Glutamatergic neuron (in vitro differentiated cells): ENCODE results near the gene THYN1. TPM values are rescaled to one million over a fixed set of nuclear protein-coding genes. Genes with fewer than 3 reads are reported as not detected.

ENCODE experiments used
- DNase-seq: peaks from one replicate; pipeline ENCODE4 v3.0.0; 2022
- H3K27ac Mint-ChIP-seq: one replicate; pipeline ENCODE4 v1.8.0; 2020; ENCODE audit warnings: mild to moderate bottlenecking, mixed read lengths, inconsistent platforms; ENCODE audit not compliant: unreplicated experiment
- H3K27me3 Mint-ChIP-seq: one replicate; pipeline ENCODE4 v1.8.0; 2020; ENCODE audit warnings: mild to moderate bottlenecking, moderate library complexity, mixed read lengths, inconsistent platforms; ENCODE audit not compliant: unreplicated experiment
- H3K36me3 Mint-ChIP-seq: one replicate; pipeline ENCODE4 v1.8.0; 2020; ENCODE audit warnings: mild to moderate bottlenecking, mixed read lengths, inconsistent platforms; ENCODE audit not compliant: unreplicated experiment
- H3K4me1 Mint-ChIP-seq: one replicate; pipeline ENCODE4 v1.8.0; 2020; ENCODE audit warnings: mild to moderate bottlenecking, low read depth, mixed read lengths, inconsistent platforms; ENCODE audit not compliant: unreplicated experiment
- H3K4me3 Mint-ChIP-seq: one replicate; pipeline ENCODE4 v1.8.0; 2020; ENCODE audit warnings: mild to moderate bottlenecking, mixed read lengths, inconsistent platforms; ENCODE audit not compliant: unreplicated experiment
- H3K9me3 Mint-ChIP-seq: one replicate; pipeline ENCODE4 v1.8.0; 2020; ENCODE audit warnings: mild to moderate bottlenecking, moderate library complexity, mixed read lengths, inconsistent platforms; ENCODE audit not compliant: unreplicated experiment
- total RNA-seq: library from RNA; stranded (reverse); fragmentation: NEBNext Ultra II Directional; extraction: Animal tissue kit (Norgen Biotek cat#: 25700); gene quantifications from one replicate; pipeline ENCODE4 v1.2.1, GENCODE V29; 2021; ENCODE audit not compliant: unreplicated experiment
- TF ChIP-seq, protein P1 (sequence below): fragments of 200-600 bp; sonication (generic); IDR thresholded peaks from one replicate; pipeline ENCODE4 v1.5.0; 2021; ENCODE audit not compliant: partially characterized antibody, unreplicated experiment

Gene THYN1
- total RNA-seq, 1 donor from 2014 or later = 35.9 TPM

DNA sequence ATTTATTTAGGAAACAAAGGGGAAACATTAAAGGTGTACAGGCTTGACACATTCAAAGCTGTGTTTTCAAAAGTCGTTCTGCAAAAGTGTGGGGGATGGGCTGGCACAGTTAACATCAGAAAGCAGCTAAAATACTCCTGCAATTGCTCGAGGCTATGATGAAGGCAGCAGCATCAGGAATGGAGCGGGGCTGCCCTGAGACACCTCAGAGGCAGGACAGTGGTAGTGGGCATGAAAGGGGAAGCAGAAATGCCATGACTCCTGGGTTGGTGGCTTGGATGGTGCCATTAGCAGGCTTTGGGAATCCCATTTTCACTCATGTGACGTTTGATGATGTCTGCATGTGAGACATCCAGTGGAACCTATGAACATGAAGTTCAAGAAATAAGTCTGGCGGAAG, 30.0 kb downstream of the THYN1 start:
- H3K9me3 Mint-ChIP-seq = peaks cover 14% of the 10 kb centered on the region
- H3K4me1 Mint-ChIP-seq = peaks cover 23% of the 10 kb centered on the region
- peak overlapping the region; percentile 69 for H3K27ac Mint-ChIP-seq
- peaks cover 13% of the 10 kb centered on the region for H3K27me3 Mint-ChIP-seq
- peak overlapping the region; percentile 96 for H3K4me3 Mint-ChIP-seq
- TF ChIP-seq, protein P1, sequence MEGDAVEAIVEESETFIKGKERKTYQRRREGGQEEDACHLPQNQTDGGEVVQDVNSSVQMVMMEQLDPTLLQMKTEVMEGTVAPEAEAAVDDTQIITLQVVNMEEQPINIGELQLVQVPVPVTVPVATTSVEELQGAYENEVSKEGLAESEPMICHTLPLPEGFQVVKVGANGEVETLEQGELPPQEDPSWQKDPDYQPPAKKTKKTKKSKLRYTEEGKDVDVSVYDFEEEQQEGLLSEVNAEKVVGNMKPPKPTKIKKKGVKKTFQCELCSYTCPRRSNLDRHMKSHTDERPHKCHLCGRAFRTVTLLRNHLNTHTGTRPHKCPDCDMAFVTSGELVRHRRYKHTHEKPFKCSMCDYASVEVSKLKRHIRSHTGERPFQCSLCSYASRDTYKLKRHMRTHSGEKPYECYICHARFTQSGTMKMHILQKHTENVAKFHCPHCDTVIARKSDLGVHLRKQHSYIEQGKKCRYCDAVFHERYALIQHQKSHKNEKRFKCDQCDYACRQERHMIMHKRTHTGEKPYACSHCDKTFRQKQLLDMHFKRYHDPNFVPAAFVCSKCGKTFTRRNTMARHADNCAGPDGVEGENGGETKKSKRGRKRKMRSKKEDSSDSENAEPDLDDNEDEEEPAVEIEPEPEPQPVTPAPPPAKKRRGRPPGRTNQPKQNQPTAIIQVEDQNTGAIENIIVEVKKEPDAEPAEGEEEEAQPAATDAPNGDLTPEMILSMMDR = no peak
- H3K36me3 Mint-ChIP-seq = peaks cover 5% of the 10 kb centered on the region
- no peak for DNase-seq

DNA sequence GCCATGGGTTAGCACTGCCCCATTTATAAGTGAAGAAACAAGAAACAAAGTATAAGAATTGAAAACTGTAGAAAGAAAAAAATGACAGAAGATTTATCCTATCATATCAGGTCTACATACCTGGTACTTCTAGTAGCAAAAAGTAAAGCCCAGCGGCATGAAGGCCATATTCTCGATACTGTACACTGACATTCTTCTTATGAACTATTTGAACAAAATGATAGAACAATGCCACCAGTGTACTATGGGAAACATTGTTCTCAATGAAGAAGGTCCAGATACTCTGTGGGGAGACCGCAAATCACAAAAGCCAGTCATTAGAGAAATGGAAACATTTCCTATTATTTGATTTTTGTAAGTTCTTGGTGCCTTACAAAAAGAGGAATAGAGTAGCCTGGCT, 36.3 kb downstream of the THYN1 start:
- TF ChIP-seq, protein P1 = no peak
- H3K4me1 Mint-ChIP-seq = no peaks in the 10 kb centered on the region
- H3K27me3 Mint-ChIP-seq = no peaks in the 10 kb centered on the region
- DNase-seq = no peak
- H3K36me3 Mint-ChIP-seq = no peaks in the 10 kb centered on the region
- H3K4me3 Mint-ChIP-seq = no peak overlapping the region
- H3K27ac Mint-ChIP-seq = no peak overlapping the region
- no peaks in the 10 kb centered on the region for H3K9me3 Mint-ChIP-seq

DNA sequence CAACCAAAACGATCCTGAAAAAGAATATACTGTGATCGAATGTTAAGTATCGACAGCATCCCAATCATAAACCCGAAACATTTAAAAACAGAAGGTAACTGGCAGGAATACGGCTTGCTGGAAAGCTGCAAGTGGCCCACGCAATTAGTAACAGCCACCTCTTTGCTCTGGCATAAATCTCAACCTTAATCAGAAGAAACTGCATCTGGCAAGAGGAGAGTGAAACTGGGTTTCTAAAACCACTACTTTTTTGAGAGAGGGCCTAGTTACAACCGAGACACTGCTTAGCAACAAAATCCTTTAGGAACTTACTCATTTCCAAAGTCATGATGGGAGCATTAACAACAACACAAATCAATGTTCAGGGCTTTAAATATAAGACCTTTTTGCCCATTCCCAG, 37.3 kb downstream of the THYN1 start:
- H3K4me3 Mint-ChIP-seq = no peak overlapping the region
- H3K27ac Mint-ChIP-seq = no peak overlapping the region
- no peaks in the 10 kb centered on the region for H3K9me3 Mint-ChIP-seq
- TF ChIP-seq, protein P1 = no peak
- H3K4me1 Mint-ChIP-seq = no peaks in the 10 kb centered on the region
- DNase-seq = no peak
- H3K36me3 Mint-ChIP-seq = no peaks in the 10 kb centered on the region
- H3K27me3 Mint-ChIP-seq = no peaks in the 10 kb centered on the region

DNA sequence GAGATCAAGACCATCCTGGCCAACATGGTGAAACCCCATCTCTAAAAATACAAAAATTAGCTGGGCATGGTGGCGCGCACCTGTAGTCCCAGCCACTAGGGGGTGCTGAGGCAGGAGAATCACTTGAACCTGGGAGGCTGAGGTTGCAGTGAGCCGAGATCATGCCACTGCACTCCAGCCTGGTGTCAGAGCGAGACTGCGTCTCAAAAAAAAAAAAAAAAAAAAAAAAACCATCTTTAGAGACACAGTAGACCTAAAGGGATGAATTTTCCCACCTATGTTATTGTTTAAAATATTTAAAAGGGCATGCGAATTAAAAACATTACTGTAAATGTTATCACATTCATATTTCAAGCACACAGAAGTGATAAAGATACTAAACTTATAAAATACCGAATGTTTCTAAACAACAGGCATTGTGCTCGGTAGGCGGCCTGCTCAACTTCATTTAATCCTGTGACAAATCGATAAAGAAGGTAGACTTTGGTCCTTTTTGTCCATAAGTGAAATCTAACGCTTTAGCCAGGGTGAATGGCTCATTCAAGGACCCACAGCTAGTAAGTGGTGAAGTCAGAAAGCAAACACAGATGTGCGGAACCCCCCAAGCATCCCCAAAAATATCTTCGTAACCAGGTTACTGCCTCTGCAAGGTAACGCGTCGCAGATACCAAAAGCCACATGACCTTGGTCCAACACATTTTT, 45.5 kb downstream of the THYN1 start:
- Mint-ChIP-seq H3K4me1 (no peaks in the 10 kb centered on the region), H3K9me3 (no peaks in the 10 kb centered on the region), H3K36me3 (no peaks in the 10 kb centered on the region), H3K27me3 (no peaks in the 10 kb centered on the region), H3K4me3 (no peak overlapping the region), H3K27ac (no peak overlapping the region)
- peak; percentile 76 for DNase-seq
- TF ChIP-seq, protein P1 = peak; percentile 92

DNA sequence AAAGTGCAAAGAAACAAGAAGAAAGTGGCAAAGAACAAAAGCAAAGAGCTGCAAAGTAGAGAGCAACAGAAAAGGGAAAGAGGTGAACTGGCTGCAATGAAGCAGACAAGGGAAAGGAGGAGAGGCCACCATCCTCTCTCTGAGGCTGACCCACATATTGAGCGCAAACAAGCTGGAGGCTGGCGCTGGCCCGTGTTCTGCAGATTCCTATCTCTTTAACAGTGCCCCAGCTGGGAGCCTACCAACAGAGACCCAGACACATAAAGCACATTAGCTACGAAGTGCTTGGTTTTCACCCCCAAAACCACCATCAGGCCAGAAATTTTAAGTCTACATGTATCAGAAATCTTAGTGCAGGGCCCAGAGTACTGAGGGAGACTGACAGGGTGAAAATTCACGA, 47.0 kb downstream of the THYN1 start:
- no peak for DNase-seq
- Mint-ChIP-seq H3K36me3 (no peaks in the 10 kb centered on the region), H3K4me1 (no peaks in the 10 kb centered on the region), H3K9me3 (no peaks in the 10 kb centered on the region), H3K27me3 (no peaks in the 10 kb centered on the region), H3K27ac (no peak overlapping the region), H3K4me3 (no peak overlapping the region)
- TF ChIP-seq, protein P1 = no peak
